ENCODE measurements around the gene DPYSL5.

DPYSL5 gene

DNA sequence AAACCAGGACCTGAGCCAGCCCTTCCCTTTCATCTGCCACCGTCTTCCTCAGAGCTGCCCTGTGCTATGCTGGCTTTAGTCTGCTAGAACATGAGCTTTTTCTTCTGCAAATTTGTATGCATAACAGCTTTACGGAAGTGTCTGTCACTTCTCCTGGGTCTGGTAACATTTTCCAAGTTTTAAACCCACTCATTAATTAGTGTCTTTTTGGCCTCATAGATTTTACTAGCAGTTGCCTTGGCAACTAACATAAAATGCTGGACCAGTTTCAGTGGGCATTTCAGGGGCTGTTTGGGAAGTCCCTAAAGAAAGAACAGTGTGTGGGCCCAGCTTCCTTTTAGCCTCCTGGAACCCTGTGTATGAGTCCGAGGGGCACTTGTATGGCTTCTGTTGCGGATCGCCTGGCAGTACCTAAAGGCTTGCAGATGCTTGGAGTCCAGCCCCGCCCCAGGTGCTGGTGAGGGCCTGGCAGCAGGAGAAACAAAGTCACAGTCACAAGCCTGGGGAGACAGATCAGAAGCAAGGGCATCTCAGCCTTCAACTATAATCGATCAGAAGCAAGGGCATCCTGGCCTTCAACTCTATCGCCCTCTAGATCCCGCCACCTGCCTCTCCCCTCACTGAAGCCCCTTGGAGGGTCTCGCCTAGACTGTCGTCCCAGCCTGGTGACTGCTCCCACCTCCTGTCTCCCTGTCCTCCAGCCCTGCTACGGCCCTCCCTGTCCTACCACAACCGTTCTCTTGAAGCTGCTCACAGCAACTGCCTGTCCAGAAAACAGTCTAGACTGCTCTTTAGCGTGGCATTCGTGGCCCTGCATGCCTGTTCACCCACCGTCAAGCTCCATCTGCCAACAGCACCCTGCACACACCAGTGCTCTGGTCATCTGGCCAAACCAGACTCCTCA, 85.8 kb downstream of the DPYSL5 start:
- no peak for DNase-seq

DNA sequence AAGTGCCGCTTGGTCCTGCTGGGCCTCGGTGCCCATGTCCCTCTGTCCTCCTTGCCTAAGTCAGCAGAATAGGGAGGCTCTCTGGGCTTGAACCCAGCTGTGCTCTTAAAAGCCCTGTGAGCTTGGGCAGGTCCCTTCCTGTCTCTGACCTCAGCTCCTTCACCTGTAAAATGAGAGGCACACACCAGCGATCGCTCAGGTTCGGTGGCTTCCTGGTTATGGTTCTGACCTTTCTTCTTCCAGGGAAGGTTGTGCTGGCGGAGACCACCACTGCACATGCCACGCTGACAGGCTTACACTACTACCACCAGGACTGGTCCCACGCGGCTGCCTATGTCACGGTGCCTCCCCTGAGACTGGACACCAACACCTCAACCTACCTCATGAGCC, 86.4 kb downstream of the DPYSL5 start:
- no peak for DNase-seq

DNA sequence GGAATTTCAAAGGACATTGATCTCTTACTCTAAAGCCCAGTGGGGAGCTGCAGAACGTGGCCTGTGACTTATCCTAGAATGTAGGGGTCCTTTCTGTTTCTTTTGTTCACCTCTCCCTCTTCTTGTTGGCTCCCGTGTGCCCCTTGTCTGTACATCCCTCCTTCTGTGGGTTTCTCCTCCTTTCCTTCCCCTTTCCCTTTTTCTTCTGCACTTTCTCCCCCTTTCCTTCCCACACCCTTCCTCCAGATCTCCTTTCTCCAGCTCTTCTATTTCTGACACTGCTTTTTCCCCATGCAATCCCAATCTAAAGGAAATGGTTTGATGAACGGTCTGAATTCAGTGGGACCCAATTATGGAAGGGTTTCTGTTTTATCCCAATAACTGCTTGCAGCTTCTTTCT, 87.1 kb downstream of the DPYSL5 start:
- no peak for DNase-seq

DNA sequence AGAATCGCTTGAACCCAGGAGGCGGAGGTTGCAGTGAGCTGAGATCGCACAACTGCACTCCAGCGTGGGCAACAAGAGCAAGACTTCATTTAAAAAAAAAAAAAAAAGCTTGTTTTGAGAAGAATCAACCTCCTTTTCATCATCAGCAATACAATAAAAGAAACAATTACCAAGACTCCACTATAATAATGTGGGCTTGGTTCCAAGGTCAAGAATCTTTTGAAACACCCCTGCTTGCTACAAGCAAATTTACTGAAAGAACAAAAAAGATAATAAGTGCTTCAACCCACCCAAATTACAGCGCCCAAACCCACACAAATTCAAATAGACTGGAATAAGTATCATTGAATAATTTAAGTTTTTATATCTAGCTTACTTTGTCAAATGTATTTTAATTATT, 88.9 kb downstream of the DPYSL5 start:
- DNase-seq = no peak

DNA sequence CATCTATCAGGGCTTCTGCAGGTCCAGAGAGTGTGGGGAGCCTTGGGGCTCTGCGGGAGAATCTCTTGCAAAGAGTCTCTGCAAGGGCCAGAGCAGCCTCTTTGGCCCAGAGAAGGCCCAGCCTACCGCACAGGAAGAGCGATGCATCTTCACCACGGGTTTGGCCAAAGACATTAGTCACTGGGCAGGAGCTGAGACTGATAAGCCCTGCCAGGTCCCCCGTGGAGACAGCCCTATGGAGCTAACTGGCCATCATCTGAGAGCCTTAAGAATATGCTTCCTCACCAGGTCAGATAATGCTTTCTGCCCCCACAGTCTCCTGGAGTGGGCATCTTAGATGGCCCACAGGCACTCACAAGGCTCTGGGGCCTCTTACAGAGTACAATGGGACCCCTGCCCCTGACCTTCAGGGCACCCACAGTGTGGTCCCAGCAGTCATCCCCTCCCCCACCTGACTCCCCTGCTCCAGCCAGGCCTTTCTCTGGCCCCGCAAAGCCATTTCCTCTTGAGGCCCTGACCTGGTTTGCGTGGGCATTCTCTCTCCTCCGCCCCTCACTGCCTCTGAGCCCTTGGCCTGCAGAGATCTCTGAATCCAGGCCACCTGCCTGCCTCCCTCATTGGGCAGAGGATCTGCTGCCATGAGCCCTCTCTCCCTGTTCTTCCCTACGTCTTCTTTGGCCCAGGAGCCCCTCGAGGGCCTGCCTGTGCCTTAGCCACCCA, 90.6 kb downstream of the DPYSL5 start:
- DNase-seq = no peak

DNA sequence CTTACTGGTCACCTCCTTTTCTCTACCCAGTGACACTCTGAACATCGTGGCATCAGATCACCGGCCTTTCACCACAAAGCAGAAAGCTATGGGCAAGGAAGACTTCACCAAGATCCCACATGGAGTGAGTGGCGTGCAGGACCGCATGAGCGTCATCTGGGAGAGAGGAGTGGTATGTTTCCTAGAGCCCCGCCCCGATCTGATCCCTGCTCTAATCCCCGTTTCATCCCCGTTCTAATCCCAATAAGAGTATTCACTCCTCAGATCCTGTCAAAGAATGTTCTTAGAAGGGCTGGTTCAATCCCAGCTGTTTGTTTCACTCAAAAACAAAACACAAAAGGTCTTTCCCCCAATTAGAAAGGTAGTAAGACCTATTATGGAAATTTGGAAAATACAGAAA, 92.1 kb downstream of the DPYSL5 start:
- DNase-seq = no peak

DNA sequence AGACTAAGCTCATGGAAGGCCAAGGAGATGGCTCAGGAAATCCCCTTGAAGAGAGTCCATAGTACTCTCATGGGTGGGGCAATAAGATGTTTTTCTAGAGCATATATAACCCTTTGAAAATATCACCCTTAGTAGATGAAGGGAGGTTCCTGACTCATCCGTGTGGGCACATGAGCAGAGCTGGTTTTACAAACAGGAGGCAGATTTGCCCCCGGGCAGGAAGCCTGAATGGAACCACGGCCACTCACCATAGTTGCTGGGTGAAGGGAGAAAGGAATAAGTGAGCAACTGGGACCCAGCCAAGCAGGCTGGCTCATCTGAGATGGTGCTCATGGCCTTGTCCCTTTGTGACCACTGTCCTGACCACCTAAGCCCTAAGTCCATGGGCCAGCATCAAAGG, 93.6 kb downstream of the DPYSL5 start:
- no peak for DNase-seq

DNA sequence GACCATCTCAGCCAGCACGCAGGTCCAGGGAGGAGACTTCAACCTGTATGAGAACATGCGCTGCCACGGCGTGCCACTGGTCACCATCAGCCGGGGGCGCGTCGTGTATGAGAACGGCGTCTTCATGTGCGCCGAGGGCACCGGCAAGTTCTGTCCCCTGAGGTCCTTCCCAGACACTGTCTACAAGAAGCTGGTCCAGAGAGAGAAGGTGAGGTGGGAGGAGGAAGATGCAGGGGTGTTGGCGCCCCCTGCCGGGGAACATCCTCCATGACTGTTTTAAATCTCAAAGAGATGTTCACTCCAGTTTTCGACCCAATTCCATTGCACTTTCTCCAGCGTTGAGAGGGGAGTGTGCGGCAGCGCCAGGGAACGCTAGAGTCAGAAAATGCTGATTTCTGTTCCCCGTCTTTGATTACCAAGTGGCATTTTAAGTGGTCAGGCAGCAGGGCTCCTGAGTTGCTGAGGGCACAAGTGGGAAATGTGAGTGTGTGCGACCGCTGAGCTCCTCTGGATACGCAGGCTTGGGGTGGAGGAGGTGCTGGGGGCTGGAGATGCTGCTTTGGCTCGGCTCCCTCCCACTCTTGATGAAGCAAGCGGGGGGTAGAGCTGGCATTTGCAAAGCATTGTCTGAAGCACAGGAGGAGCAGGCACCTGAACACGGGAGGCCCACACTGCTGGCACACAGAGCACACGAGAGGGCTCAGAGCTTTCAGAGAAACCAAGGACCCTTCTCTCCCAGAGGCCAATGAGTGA, 94.8 kb downstream of the DPYSL5 start:
- peak; percentile 62 for DNase-seq

DNA sequence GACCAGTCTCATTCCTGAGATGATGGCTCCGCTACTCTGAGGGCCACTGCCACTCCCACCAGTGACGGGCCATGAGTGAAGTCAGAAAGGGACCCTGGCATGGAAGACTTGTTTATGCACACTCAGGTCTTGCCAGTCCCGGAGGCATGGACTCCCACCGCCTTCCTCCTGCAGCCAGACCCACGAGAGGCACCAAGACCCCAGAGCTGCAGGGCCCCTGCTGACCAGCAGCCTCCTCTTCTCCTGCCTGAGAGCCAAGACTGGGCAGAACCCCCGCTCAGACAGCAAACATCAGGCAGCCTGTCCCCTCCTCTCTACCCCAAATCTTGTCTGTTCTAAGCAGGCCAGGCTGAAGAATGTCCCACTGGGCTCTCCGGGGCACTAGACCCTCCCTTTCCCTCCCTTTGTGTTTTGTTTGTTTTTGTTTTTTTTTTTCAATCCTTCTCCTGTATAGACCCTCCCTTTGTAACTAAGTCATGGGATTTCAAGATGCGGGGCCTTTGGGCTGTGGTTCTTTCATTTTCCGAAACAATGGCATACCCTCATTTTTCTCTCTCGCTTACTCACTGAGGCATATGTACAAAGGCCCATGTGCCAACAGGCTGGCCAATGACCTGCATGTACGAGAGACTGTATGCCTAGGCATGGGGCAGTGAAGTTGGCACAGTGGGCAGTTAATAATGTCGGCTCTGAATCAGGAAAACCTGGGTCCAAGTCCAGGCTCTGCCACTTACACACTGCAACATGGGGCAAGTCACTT, 98.2 kb downstream of the DPYSL5 start:
- no peak for DNase-seq

DNA sequence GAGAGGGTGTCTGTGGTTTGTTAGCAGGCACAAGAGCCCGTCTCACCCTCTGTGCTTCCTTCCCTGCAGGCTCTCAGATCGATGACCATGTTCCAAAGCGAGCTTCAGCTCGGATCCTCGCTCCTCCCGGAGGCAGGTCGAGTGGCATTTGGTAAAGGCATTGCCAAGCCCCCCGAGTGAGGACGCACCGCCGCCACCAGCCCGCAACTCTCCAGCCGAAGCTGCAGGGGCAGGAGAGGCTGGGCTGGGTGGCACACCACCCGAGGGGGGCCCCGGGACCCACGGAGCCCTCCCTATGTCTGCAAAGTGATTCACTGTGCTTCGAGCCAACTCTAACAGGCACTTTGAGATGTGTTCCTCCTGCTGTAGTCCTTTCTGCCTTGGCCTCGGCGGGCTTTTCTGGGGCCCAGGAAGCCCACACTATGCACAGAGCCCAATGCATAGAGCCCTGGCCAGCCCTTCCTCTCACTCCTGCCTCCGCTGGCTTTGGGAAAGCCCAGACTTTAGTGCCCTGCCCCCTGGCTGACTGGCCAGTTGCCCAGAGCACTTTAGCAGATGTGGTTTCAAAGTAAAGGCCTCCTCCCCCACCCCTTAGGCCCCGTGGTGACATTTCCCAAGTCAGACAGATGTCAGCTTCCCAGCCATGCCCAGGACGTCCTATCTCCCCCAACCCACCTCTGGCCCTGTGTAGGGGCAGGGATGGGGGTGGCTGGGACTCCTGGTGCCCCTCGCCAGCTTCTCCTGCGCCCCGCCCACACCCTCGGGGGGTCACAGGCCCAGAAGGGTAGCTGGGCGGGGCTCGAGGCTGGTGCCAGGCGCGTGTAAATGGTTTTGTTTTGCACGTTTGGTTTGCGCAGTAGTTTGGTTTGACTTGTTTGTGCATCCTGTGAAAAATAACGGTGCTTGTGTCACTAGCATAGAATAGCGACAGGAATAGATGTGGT, 99.2 kb downstream of the DPYSL5 start:
- peak; percentile 47 for DNase-seq

DNA sequence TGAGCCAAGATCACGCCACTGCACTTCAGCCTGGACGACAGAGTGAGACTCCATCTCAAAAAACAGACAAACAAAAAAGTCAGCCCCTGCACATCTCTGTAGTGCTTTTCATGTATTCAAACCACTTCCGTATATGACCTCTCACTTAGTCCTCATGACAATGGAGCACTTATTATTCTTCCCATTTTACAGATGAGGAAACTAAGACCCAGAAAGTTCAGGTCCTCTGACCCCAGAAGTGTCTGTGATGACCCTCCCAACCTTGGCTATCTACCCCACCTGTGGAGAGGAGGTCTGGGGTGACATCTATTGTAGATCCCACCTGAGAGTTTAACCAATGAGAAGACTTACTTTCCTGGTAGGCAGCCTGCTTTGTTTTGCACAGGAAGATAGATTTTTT, 100.9 kb downstream of the DPYSL5 start:
- DNase-seq = no peak

DNA sequence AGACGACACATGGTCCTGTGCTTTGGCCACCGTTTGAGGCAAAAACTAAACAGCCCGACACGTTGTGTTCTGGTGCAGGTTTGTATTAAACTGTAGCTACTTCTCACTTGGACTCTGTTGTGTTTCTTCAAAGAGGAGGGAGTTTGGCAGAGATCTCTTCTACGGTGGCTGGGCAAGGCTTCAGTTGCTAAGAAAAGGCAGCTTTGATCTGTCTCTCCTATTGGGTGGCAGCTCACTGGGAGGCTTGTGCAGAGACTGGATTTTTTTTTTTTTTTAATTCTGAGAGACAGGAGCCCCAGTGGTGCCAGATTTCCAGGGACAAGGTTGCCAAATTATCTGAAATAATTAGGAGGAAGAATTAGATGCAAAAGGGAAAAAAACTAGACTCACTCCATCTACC, 102.3 kb downstream of the DPYSL5 start:
- no peak for DNase-seq

DNA sequence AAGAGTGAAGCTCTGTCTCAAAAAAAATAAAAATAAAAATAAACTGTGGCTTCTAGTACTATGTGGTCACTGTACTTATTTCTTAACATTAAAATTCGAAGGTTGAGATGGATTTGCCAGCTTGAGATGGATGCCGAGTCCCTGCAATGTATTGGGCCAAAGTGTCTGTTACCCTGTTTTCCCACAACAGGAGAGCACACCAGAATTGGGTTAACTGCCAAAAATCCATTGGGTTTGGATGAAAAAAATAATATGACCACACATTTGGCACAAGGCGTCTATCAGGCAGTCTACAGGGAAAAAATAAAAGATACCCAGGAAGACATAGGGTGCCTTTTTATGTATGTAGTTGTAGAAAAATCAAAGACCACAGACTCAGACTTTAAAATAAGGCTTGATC, 103.3 kb downstream of the DPYSL5 start:
- DNase-seq = no peak

DNA sequence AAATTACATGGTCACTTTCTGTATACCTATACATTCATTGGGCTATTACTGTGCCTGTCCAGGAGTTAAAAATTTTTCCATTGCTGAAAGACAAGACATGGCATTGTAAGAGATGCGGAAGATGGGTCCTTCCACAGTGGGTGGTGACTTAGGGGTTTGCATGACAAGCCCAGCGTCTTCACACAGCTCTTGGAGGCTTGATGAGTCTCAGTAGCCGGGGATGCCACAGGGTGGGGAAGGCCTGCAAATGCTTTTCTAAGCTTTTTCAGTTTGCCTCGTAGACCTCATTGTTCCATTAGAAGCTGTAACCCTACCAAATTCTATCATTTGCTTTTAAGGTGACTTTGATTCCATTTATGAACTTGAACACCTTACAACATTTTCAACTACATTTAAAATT, 104.4 kb downstream of the DPYSL5 start:
- DNase-seq = no peak

DNA sequence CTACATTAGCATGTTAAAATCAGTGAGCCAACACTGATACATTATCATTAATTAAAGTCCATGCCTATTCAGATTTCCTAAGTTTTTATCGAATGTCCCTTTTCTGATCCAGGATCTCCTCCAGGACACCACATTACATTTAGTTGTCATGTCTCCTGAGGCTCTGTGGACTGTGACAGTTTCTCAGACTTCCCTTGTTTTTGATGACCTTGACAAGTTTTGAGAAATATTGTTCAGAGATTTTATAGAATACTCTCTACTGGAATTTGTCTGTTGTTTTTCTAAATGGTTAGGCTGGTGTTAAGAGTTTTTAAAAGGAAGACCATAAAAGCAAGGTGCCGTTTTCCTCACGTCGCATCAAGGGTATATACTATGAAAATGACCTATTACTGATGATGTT, 106.2 kb downstream of the DPYSL5 start:
- DNase-seq = no peak

DNA sequence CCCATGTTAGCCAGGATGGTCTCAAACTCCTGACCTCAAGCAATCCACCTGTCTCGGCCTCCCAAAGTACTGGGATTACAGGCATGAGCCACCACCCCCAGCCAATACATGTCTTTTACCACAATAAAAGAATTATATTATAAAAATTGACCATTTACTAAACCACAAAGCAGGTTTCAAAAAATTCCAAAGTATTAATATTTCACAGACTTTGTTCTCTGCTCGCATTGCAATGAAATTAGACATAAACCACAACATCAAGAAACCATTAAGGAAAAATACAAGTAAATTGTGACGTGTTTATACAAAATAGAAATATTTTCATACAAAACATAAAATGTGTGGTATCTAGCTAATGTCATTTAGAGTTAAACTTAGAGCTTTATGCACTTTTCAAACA, 109.1 kb downstream of the DPYSL5 start:
- no peak for DNase-seq

DNA sequence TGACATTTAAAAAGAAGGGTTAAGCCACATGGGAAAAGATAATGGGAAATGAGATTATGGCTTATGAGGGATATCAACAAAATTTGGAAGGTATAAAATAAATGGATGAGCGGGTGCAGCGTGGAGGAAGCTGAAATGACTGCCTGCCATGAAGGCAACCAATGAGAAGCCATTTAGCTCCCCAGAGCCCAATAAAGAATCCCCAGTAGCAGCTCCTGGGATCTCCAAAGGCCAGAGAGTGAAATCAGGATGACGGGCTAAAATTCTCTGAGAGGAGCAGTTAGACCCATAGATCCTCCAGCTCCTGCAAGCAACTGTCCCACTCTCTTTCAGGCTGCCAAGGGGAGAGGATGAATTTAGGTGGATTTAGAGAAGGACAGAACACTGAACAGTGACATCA, 109.6 kb downstream of the DPYSL5 start:
- DNase-seq = no peak

DNA sequence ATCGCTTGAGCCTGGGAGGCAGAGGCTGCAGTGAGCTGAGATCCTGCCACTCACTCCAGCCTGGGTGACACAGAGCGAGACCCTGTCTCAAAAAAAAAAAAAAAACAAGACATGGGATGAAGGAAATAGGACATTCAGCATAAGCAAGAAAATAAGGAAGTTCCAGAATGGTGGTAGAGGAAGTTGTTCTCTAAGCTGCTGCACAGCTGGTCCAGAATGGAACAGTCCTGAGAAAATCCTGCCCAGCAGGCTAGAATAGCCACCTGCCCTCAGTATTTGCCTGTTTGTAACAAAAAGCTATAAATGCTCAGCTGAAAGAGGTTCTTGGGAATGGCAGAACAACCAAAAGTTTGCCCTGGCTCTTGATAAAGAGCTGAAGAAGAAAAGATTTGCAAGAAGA, 111.4 kb downstream of the DPYSL5 start:
- DNase-seq = peak; percentile 38

DNA sequence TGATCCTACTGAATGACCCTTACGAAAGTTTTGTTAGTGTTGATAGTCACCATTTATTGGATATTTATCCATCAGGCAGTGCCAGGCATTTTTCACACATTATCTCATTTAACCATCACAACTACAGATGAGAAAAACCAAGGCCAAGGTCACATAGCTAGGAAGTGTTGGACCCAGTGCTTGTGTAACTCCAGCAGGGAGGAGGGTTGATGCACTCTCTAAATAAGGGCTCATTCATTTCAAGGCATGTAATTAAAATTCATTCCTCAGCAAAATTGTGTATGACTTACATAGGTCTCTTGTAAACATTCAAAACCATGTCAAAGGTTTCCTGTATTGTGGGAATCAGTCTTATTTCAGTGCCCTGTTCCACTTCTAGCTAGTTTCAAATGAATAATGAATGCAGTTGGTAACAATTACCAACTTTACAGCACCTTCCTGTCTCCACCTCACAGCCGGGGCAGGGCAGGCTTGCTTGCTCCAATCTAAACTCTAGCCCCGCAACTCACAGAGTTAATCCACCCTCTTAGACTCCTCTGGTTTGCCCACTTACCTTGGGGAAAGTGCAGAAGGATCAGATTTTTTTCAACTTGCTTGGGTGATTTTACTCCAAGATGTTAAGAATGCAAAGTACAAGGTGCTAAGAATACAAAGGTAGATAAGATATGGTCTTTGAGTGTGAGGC, 116.7 kb downstream of the DPYSL5 start:
- no peak for DNase-seq

DNA sequence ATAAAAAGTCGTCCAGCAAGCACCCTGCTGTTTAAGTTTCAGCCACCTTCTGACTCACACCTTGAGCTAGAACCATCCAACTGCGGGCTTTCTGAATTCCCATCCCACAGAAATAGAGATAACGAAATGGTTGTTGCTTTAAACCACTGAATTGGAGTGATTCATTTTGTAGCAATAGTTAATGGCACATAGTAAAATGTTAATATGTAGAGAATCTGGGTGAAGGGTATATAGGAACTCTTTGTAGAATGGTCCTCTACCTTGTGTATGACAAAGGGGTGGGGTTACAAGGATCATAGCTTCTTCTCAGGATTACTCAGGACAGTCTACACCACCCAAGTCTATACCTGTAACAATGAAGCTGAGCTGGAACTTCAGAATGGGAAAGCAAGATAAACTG, 120.1 kb downstream of the DPYSL5 start:
- no peak for DNase-seq

All from suppressor macrophage treated with lipopolysaccharide for 4 hours (primary cell).